Eye (tissue), 1 donor: ENCODE data around the gene R3HCC1L.
A peak's percentile ranks its signal among the peaks of the same experiment; 100 is the strongest.

Source experiments
- DNase-seq: peaks from one replicate; pipeline ENCODE4 v3.0.0-alpha.2; 2015

The R3HCC1L gene

DNA sequence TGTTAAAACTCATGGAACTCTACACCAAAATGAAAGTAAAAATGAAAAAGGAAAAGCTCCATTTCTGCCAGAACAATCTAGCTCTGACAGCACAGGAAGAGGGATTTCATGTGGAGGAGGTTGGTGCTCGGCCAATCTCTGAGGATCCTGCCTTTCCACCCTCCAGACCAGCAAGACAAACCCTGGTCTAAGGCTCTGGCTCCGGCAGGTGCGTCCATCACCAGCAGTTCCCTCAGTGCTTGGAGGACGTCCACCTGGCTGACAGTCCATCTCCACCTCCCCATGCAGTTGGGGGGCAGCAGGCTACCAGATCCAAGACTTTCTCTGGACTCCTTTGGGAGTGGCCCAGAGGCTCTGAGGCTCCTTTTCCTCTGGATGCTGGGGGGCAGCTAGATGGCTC, 158.5 kb downstream of the R3HCC1L start:
- DNase-seq, result no peak

DNA sequence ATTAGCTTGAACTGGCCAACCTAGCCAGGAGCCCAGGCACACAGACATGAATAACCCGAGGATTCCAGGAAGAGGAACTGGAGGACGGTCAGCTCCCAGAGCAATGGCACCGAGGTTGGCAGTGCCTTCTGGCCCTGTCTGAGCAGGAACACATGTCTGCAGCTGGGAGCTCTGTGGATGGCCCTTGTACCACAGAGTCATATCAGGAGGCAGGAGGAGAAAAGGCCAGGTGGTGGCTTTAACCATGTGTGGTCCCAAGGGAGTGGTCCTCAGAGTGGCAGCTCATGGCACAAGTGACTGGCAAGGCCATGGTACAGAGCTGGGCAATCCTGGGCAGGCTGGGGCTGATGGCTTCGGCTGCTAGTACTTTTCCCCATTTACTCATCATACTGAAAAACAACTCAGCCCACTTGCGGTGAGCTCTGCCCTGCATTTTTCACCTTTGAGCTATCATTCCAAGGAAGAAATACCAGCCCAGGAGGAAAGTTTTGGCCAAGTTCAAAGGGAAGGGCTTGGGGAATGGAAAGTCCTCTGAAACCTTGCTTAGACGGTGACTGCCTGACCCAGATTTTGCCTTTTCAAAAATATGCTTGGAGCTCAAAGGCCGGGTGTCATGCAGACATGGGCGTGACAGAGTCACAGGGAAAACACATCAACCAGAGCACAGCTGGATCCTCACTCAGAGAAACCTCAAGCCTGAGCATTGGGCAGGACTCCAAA, 159.3 kb downstream of the R3HCC1L start:
- peak; percentile 24 for DNase-seq

DNA sequence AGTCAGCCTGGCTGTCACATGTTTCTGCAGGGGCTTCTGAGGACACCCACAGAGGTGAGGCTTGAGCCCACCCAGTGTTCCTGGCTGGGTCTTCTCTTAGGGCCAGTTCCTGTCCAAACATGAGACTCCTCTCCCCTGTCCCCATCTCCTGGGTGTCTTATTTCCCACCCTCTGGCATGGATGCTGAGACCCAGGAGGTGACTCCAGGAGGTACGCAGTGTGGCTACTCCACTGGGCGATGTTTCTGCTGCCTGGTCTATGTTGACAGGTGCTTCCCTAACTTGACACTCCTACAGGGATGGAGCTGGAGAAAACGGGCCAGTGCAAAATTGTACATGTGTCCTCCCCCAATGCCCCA, 159.8 kb downstream of the R3HCC1L start:
- no peak for DNase-seq
